ENCODE data around the gene ZCCHC14.

DNA sequence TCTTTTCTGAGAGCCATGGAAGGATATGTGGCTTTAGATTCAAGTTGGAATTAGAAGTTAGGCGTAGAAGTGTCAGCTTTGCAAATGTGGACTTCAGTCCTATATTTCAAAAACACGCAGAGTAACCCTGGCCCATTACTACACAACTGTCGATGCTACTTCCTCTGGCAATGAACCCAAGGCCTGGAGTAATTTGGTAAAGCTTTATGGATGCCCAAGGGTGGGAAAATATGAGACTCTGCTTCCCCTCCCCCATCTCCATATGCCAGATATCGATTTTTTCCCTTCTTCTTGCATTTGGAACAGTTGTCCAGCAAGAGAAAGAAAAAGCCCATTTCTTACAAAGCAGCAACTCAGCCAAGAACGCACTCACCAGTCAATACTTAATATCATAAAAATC, 103.6 kb downstream of the ZCCHC14 start:
- no peak for TF ChIP-seq POLR2A (IDR thresholded peaks at IDR 0.05; ENCODE audit: low read depth)
- TF ChIP-seq, protein P1, sequence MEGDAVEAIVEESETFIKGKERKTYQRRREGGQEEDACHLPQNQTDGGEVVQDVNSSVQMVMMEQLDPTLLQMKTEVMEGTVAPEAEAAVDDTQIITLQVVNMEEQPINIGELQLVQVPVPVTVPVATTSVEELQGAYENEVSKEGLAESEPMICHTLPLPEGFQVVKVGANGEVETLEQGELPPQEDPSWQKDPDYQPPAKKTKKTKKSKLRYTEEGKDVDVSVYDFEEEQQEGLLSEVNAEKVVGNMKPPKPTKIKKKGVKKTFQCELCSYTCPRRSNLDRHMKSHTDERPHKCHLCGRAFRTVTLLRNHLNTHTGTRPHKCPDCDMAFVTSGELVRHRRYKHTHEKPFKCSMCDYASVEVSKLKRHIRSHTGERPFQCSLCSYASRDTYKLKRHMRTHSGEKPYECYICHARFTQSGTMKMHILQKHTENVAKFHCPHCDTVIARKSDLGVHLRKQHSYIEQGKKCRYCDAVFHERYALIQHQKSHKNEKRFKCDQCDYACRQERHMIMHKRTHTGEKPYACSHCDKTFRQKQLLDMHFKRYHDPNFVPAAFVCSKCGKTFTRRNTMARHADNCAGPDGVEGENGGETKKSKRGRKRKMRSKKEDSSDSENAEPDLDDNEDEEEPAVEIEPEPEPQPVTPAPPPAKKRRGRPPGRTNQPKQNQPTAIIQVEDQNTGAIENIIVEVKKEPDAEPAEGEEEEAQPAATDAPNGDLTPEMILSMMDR (IDR thresholded peaks at IDR 0.05): no peak
- no peak for TF ChIP-seq EP300 (IDR thresholded peaks at IDR 0.05)
- TF ChIP-seq POLR2AphosphoS5 (IDR thresholded peaks at IDR 0.05): no peak

Measured in esophagus muscularis mucosa (tissue), 4 donors.